ENCODE results near the gene EFHC1. TPM values are rescaled to one million over a fixed set of nuclear protein-coding genes. Genes with fewer than 3 reads are reported as not detected.
A peak's percentile ranks its signal among the peaks of the same experiment; 100 is the strongest.

Gene EFHC1
- total RNA-seq, 1 donor from 2014 or later = 9.6 TPM

GRCh38 chr6:52503851-52504781, 84.0 kb downstream of the EFHC1 start:
- Mint-ChIP-seq H3K27ac (ENCODE audit: unreplicated experiment) (peak overlapping the region; percentile 90), H3K4me1 (ENCODE audit: low read depth) (peaks cover 71% of the 10 kb centered on the region), H3K9me3 (ENCODE audit: low read depth) (no peaks in the 10 kb centered on the region), H3K27me3 (ENCODE audit: low read depth) (no peaks in the 10 kb centered on the region), H3K4me3 (ENCODE audit: unreplicated experiment) (no peak overlapping the region), H3K36me3 (ENCODE audit: low read depth) (peaks cover 62% of the 10 kb centered on the region)
- TF ChIP-seq CTCF (IDR thresholded peaks at IDR 0.05) = no peak
- peak; percentile 97 for DNase-seq (ENCODE audit: low spot score)

- H3K27ac Mint-ChIP-seq (ENCODE audit: unreplicated experiment) = peak overlapping the region; percentile 90
- no peak for DNase-seq (ENCODE audit: low spot score)
- H3K4me1 Mint-ChIP-seq (ENCODE audit: low read depth) = peaks cover 71% of the 10 kb centered on the region
- H3K27me3 Mint-ChIP-seq (ENCODE audit: low read depth) = no peaks in the 10 kb centered on the region
- H3K36me3 Mint-ChIP-seq (ENCODE audit: low read depth) = peaks cover 65% of the 10 kb centered on the region
- no peaks in the 10 kb centered on the region for H3K9me3 Mint-ChIP-seq (ENCODE audit: low read depth)
- H3K4me3 Mint-ChIP-seq (ENCODE audit: unreplicated experiment) = no peak overlapping the region
- TF ChIP-seq CTCF (IDR thresholded peaks at IDR 0.05) = no peak
Observed at GRCh38 chr6:52504782-52505136, 84.6 kb downstream of the EFHC1 start.

GRCh38 chr6:52505726-52506409, 85.7 kb downstream of the EFHC1 start:
- no peak overlapping the region for H3K27ac Mint-ChIP-seq (ENCODE audit: unreplicated experiment)
- DNase-seq (ENCODE audit: low spot score) = no peak
- no peaks in the 10 kb centered on the region for H3K27me3 Mint-ChIP-seq (ENCODE audit: low read depth)
- TF ChIP-seq CTCF (IDR thresholded peaks at IDR 0.05) = peak; percentile 34
- H3K9me3 Mint-ChIP-seq (ENCODE audit: low read depth) = no peaks in the 10 kb centered on the region
- H3K4me3 Mint-ChIP-seq (ENCODE audit: unreplicated experiment) = no peak overlapping the region
- H3K36me3 Mint-ChIP-seq (ENCODE audit: low read depth) = peaks cover 69% of the 10 kb centered on the region
- H3K4me1 Mint-ChIP-seq (ENCODE audit: low read depth) = peaks cover 73% of the 10 kb centered on the region

GRCh38 chr6:52506476-52506875, 86.3 kb downstream of the EFHC1 start:
- DNase-seq (ENCODE audit: low spot score) = no peak
- H3K27me3 Mint-ChIP-seq (ENCODE audit: low read depth) = no peaks in the 10 kb centered on the region
- H3K4me3 Mint-ChIP-seq (ENCODE audit: unreplicated experiment) = no peak overlapping the region
- peaks cover 75% of the 10 kb centered on the region for H3K4me1 Mint-ChIP-seq (ENCODE audit: low read depth)
- peak overlapping the region; percentile 59 for H3K27ac Mint-ChIP-seq (ENCODE audit: unreplicated experiment)
- TF ChIP-seq CTCF (IDR thresholded peaks at IDR 0.05) = no peak
- H3K9me3 Mint-ChIP-seq (ENCODE audit: low read depth) = no peaks in the 10 kb centered on the region
- peaks cover 66% of the 10 kb centered on the region for H3K36me3 Mint-ChIP-seq (ENCODE audit: low read depth)

- no peak for TF ChIP-seq CTCF (IDR thresholded peaks at IDR 0.05)
- Mint-ChIP-seq H3K27me3 (ENCODE audit: low read depth) (no peaks in the 10 kb centered on the region), H3K9me3 (ENCODE audit: low read depth) (no peaks in the 10 kb centered on the region), H3K36me3 (ENCODE audit: low read depth) (peaks cover 62% of the 10 kb centered on the region), H3K27ac (ENCODE audit: unreplicated experiment) (peak overlapping the region; percentile 68), H3K4me1 (ENCODE audit: low read depth) (peaks cover 85% of the 10 kb centered on the region), H3K4me3 (ENCODE audit: unreplicated experiment) (no peak overlapping the region)
- DNase-seq (ENCODE audit: low spot score) = no peak
Observed at GRCh38 chr6:52507557-52508260, 87.6 kb downstream of the EFHC1 start.
